GM18505 (cell line): ENCODE measurements around the gene FMN1.

Experiments
- ATAC-seq: cut with Tn5 transposase; IDR thresholded peaks from one replicate; pipeline ENCODE4 v1.9.1; 2021; ENCODE audit not compliant: unreplicated experiment
- POLR2A ChIP-seq: IDR thresholded peaks from 4 replicates; pipeline ENCODE4 v1.6.1; 2011; ENCODE audit warnings: borderline replicate concordance; ENCODE audit not compliant: insufficient read depth, insufficient read length; ENCODE audit errors: extremely low read depth

FMN1 gene

DNA sequence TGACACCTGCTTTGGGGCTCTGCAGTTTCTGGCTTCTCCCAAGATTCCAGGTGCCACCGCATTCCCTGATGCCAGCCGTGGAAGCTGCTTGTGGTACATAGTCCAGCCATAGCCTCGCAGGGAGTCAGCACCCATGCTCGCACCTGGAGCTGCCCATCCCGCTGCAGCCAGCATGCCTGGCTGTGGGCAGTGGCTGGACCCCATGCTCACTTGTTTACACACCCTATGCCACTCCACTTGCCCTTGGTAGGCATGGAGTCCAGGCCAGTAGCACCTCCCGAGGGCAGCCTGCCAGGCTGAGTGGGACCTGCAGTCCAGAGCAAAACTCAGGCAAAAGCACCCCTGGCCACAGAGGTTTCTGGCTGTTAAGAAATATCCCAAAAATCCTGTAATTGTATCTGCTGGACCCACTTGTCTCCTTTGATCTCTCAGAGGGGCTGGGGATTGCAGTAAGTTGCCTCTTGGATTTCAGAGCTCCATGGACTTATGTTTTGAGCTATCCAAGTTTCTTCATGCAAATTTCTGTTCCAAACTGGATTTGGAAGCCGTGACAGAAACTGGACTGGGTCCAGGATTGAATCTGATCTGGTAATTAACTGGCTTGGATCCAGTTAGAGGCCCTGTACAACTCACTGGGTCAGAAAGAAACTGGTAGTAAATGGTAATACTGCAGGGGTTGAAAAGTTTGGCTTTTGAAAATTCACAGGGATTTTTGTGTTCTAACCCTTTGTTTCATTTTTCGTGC lies 149.3 kb downstream of the FMN1 start:
- no peak for ATAC-seq
- no peak for TF ChIP-seq POLR2A

DNA sequence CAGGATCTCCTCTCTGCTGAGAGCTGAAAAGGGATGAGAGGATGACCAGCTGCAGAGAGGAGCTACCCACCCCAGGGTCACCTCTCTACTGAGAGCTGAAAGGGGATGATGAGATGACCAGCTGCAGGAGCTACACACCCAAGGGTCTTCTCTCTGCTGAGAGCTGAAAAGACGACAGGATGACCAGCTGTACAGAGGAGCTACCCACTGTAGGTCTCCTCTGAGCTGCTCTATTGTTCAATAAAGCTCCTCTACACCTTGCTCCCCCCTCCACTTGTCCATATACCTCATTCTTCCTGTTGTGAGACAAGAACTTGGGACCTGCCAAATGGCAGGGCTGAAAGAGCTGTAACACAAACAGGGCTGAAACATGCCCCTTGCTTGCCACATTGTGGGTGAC lies 149.9 kb downstream of the FMN1 start:
- TF ChIP-seq POLR2A, result no peak
- no peak for ATAC-seq

DNA sequence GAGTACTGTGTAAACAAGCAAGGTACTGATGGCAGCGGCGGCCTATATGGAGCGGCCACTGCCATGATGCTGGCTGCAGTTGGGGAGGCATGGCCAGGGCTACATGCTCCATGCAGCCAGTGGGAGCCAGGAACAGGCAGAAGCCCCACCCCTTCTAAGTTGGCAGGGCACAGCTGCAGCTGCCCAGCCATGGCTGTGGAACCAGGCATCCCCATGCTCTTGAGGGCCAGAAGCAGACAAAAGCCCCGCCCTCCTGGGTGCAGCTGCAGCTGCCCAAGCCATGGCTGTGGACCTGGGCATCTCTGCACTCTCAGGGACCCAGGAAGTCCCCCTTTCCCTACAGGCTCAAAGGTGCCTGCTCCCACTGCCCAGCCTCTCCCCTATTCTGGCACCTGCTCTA lies 150.9 kb downstream of the FMN1 start:
- no peak for ATAC-seq
- no peak for TF ChIP-seq POLR2A

DNA sequence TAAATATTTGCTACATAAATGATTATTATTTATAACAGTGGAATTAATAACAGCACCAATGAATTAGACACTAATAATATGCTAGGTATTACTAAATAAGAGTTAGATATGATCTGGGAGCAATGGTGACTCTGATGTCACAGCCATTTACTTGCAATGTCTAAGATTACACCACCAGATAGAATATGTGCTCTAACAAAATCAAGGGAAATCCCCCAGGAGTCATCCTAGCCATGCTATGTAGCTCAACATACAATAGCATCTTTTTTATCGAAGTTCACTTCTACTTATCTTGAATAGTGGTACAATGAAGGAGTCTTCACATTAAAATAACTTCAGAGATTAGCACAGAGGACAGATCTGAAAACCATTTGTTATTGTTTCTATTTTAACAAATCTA lies 154.0 kb downstream of the FMN1 start:
- TF ChIP-seq POLR2A, result no peak
- no peak for ATAC-seq

DNA sequence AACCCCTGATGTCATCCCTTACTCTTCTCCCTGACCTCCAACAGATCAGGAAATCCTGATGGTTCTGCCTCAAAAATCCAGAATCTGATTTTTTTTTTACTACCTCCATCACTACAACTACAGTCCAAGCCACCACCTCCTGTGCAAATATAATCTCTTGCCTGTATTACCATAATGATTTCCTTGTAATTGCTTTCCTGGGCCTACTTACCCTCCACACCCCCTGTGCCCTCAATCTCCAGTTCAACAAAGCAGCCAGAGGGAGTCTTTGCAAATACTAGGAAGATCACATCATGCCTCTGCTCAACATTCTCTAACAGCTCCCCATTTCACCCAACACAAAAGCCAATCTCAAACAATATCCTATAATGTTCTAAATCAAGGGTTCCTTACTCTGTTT lies 159.9 kb downstream of the FMN1 start:
- ATAC-seq, result no peak
- no peak for TF ChIP-seq POLR2A

DNA sequence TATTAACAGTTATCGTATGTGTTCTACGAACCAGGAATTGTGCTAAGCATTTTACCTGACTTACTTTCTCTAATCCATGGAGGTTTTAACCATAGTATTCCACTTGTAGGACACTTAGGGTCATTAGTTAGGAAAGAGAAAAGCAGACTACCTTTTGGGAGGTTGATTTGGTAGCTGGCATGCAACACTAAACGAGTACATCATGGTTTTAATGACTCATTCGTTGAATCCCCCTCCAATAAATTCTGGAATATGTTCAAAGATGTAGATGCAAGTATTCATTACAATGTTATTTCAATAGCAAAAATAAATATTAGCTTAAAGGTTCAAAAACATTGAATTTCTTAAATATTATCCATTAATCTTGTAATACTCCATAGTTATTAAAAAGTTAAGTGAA lies 162.5 kb downstream of the FMN1 start:
- no peak for TF ChIP-seq POLR2A
- ATAC-seq, result no peak

DNA sequence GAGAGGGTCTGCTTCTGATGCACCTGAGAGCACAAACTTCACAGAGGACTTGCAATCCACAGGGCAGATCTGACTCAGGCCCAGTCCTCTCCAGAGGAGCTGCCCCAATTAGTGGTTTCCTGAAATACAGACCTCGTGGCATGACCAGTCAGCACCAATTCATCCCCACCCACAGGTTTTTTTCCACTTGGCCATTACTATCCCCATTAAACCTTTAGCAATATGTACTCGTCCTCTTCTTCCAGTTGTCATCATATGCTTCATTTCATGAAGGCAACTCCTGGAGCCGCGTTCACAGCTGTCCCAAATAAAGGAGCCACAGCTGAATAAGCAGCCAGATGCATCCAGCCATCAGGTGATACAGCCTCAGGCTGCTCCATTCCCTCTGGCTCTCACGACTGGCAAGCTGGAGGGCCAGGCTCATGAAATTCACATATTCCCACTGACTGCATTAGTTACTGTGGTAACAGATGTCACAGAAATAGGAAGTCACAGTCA lies 163.1 kb downstream of the FMN1 start:
- no peak for TF ChIP-seq POLR2A
- ATAC-seq, result no peak

DNA sequence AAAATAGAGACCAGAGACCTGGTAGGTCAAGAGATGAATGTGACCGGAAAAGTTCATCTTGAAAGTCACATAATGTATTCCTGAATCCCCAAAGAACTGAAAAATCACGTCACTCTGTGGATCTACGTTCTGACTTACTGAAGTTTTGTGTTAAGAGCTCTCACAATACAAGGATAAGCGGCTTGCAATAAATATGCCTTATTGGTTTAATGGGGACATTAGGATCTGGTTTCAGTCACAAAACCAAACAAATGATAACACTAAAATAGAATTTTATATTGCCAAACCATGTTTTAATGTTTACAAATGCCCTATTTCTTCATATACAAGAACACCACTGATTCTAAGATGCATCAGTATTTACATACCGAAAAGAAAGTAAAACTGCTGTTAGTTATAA lies 164.2 kb downstream of the FMN1 start:
- no peak for ATAC-seq
- no peak for TF ChIP-seq POLR2A

DNA sequence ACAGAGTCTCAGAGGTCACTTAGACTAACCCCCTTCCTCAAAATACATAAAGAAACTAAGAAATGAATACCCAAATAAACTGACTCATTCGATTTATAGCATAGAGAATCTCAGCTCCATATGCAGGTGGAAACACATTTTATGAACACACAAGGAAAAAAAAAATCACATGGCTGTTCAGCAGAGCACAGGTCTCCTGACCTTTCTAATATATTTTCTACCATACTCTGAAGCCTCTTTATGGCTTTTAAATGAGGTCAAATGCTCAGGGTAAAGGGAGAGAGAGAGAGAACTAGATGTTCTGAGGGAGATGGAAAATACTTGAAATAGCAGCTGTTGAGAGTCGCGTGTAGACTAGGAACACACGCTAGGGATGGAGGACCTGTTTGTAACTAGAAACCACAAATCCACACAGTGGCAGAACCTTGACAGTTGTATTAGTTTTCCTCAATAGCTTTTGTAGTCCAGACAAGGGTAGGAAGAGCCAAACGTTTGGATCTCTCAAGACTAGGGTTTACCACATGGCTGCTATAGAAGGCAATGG lies 165.3 kb downstream of the FMN1 start:
- TF ChIP-seq POLR2A, result no peak
- no peak for ATAC-seq

DNA sequence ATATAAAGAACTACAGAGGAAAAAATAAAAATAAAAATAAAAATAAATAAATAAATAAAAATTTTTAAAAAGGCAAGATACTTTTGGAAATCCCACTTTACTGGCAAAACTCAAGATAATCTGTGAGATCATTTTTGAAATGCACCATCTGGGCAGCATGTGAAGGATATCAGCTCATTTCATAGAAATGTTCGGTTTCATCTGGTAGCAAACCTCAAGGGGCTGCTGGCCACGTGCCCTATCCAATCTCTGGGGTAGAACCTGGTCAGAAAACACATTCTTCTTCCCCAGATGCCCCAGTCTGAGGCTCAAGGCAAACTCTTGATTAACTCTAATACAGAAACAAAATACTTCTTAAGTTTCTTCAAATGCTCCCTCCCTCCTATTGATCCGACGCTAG lies 166.0 kb downstream of the FMN1 start:
- TF ChIP-seq POLR2A, result no peak

DNA sequence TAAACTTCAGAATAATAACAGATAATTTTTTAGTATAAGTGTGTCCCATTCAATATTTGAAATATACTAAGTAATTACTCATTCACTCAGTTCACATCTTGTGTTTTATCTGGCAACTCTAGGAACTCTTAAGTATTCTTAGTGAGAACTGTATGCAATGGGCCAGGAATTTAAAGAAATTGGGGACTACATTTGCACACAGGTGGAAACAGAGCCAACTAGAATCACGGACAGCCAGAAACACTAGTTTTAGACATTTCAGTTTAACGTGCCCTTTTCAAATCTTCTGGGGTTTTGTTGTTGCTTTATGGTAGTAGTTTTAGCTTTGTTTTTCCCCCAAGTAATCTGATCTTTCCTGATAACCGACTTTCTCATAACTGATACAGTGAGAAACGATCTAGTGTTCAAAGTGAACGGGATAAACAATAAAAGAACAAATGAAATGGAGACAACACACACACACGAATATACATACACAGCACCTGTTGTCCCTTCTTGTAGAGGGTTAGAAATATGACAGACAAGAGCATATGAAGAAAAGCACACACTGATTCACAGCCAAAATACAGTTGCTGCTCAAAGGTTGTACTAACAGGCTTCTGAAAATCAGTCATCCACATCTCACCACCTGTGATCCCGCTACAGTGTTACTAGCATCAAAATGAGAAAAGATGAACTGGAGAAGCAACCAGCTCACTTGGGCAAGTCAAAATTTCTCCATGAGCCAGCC lies 167.0 kb downstream of the FMN1 start:
- no peak for TF ChIP-seq POLR2A

More for the DNA sequence above, 166.0 kb downstream of the FMN1 start:
- ATAC-seq, result no peak

DNA sequence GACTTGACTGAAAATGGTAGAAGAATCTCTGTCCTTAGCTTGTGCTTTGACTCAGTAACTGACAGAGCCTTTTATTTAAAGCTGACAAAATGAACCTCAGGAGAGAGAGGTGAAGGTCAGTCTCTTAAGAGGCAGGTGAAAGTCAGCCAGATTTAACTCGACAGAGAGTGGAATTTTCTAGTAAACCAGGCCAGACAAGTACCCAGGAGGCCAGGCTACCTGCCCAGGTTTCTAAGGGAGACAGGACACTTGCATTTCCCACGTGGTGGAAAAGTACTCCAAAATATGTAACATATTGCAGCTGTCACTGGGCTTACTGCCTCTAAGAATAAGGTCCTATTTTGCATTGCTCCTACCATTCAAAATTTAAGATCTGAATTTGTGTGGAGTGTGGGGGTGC lies 167.9 kb downstream of the FMN1 start:
- ATAC-seq, result no peak
- TF ChIP-seq POLR2A, result no peak

More for the DNA sequence above, 167.0 kb downstream of the FMN1 start:
- ATAC-seq, result no peak

DNA sequence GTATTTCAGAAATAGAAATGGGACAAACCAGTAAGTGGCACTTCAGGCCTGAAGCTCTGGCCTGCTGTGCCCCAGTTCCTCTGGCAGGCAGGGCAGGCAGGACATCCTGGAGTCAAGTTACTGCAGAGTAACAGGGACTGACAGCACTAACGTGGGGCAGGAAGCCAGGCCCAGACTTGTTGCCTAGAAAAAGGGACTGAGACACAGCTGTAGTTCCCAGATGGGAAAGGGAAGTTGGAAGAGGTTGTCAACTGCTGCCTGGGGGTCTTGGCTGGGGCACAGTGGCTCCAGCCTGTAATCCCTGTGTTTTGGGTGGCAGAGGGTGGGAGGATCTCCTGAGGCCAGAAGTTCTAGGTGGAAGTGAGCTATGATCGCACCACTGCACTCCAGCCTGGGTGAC lies 171.9 kb downstream of the FMN1 start:
- no peak for ATAC-seq
- no peak for TF ChIP-seq POLR2A
